Mesendoderm (in vitro differentiated cells): Measurements from ENCODE around the gene OR5A1. TPM values are rescaled to one million over a fixed set of nuclear protein-coding genes. Genes with fewer than 3 reads are reported as not detected.

Experiments used
- DNase-seq: peaks from one replicate; pipeline ENCODE4 v3.0.0; 2013
- H2AK5ac ChIP-seq: 2 replicates; pipeline ENCODE4 v1.6.1; 2013; ENCODE audit warnings: low read length, inconsistent platforms
- H2BK120ac ChIP-seq: 2 replicates; pipeline ENCODE4 v1.6.1; 2013; ENCODE audit warnings: low read depth, mild to moderate bottlenecking, low read length, moderate library complexity, mixed read lengths
- H2BK15ac ChIP-seq: replicated peaks from 2 replicates; pipeline ENCODE4 v1.6.1; 2013; ENCODE audit warnings: low read depth, mild to moderate bottlenecking, moderate library complexity
- H2BK5ac ChIP-seq: 2 replicates; pipeline ENCODE4 v1.6.1; 2013; ENCODE audit warnings: low read length, inconsistent platforms
- H3K18ac ChIP-seq: 2 replicates; pipeline ENCODE4 v1.6.1; 2013; ENCODE audit warnings: mild to moderate bottlenecking, low read length, mixed read lengths
- H3K23ac ChIP-seq: one replicate; pipeline ENCODE4 v1.6.1; 2013; ENCODE audit warnings: low read length
- H3K27ac ChIP-seq: 2 replicates; pipeline ENCODE4 v1.5.1; 2013; ENCODE audit warnings: low read depth, mild to moderate bottlenecking, inconsistent platforms, low read length, moderate library complexity
- H3K27me3 ChIP-seq: 2 replicates; pipeline ENCODE4 v1.6.1; 2013; ENCODE audit warnings: low read length, control low read depth, mild to moderate bottlenecking, inconsistent platforms; ENCODE audit not compliant: insufficient read depth, poor library complexity
- H3K36me3 ChIP-seq: 2 replicates; pipeline ENCODE4 v1.6.1; 2013; ENCODE audit warnings: low read length, inconsistent platforms; ENCODE audit not compliant: control insufficient read depth, insufficient read depth
- H3K4ac ChIP-seq: one replicate; pipeline ENCODE4 v1.6.1; 2013; ENCODE audit warnings: low read depth, mild to moderate bottlenecking, low read length, moderate library complexity
- H3K4me1 ChIP-seq: 2 replicates; pipeline ENCODE4 v1.6.1; 2013; ENCODE audit warnings: low read depth, low read length, inconsistent platforms; ENCODE audit not compliant: control insufficient read depth
- H3K4me2 ChIP-seq: 2 replicates; pipeline ENCODE4 v1.6.1; 2013; ENCODE audit warnings: low read length
- H3K4me3 ChIP-seq: 2 replicates; pipeline ENCODE4 v1.5.1; 2013; ENCODE audit warnings: mild to moderate bottlenecking, low read length
- H3K56ac ChIP-seq: one replicate; pipeline ENCODE4 v1.6.1; 2013; ENCODE audit warnings: low read length
- H3K79me1 ChIP-seq: 2 replicates; pipeline ENCODE4 v1.6.1; 2013; ENCODE audit warnings: low read length, inconsistent platforms
- H3K79me2 ChIP-seq: 2 replicates; pipeline ENCODE4 v1.6.1; 2013; ENCODE audit warnings: mild to moderate bottlenecking, low read length; ENCODE audit not compliant: control insufficient read depth, insufficient read depth
- H3K9ac ChIP-seq: 2 replicates; pipeline ENCODE4 v1.6.1; 2013; ENCODE audit warnings: low read length, inconsistent platforms
- H4K5ac ChIP-seq: one replicate; pipeline ENCODE4 v1.6.1; 2013; ENCODE audit warnings: low read length
- H4K8ac ChIP-seq: one replicate; pipeline ENCODE4 v1.6.1; 2013; ENCODE audit warnings: low read depth, mild to moderate bottlenecking, control low read depth, low read length, moderate library complexity
- WGBS: extraction: QIAGEN DNeasy Blood & Tissue Kit; methylation state at CpG from one replicate; pipeline ENCODE4 v1.1.7; 2013; ENCODE audit warnings: low lambda C conversion rate, missing lambda C conversion rate; ENCODE audit not compliant: insufficient coverage; ENCODE audit errors: extremely low coverage; 5-methylcytosine and 5-hydroxymethylcytosine counted together
- polyA plus RNA-seq, 2 experiments: library from polyadenylated mRNA; stranded (reverse); fragments of 200-250 nt; gene quantifications; one replicate each; pipeline ENCODE4 v1.2.3, GENCODE V29; 2013

The OR5A1 gene
- polyA plus RNA-seq (2013, experiment 1 of 2): 0.01 TPM
- 0.01 TPM for polyA plus RNA-seq (2013, experiment 2 of 2)

- H3K56ac ChIP-seq: no peak within 1 kb of the TSS
- H3K9ac ChIP-seq: no peak within 1 kb of the TSS
- H3K36me3 ChIP-seq: no peaks in the 10 kb centered on the region
- WGBS: no CpG with 5 or more reads among the region's 3 CpGs
- no peaks in the 10 kb centered on the region for H3K79me2 ChIP-seq
- H3K27ac ChIP-seq: no peak within 1 kb of the TSS
- H2BK15ac ChIP-seq: no peak within 1 kb of the TSS
- H3K18ac ChIP-seq: no peak within 1 kb of the TSS
- DNase-seq: no peak
- no peak within 1 kb of the TSS for H4K5ac ChIP-seq
- no peaks in the 10 kb centered on the region for H3K79me1 ChIP-seq
- no peak within 1 kb of the TSS for H3K4me2 ChIP-seq
- no peak within 1 kb of the TSS for H4K8ac ChIP-seq
- no peak within 1 kb of the TSS for H3K4ac ChIP-seq
- H2AK5ac ChIP-seq: no peak within 1 kb of the TSS
- H3K27me3 ChIP-seq: no peaks in the 10 kb centered on the region
- no peak within 1 kb of the TSS for H2BK120ac ChIP-seq
- no peak within 1 kb of the TSS for H2BK5ac ChIP-seq
- H3K4me1 ChIP-seq: no peaks in the 10 kb centered on the region
- no peak within 1 kb of the TSS for H3K23ac ChIP-seq
- H3K4me3 ChIP-seq: no peak within 1 kb of the TSS
These were observed at the start of gene OR5A1 for GRCh38 chr11:59436169-59436568. TSS of gene OR5A1 (plus strand) at chr11:59436469. CDS start at chr11:59443169, 6,700 bp downstream.

- H3K4me1 ChIP-seq: no peaks in the 10 kb centered on the region
- H3K23ac ChIP-seq: no peak overlapping the region
- no peak for DNase-seq
- no peak overlapping the region for H3K9ac ChIP-seq
- no peak overlapping the region for H4K5ac ChIP-seq
- H3K79me1 ChIP-seq: no peaks in the 10 kb centered on the region
- no peaks in the 10 kb centered on the region for H3K36me3 ChIP-seq
- no peak overlapping the region for H3K27ac ChIP-seq
- H3K79me2 ChIP-seq: no peaks in the 10 kb centered on the region
- H3K4me2 ChIP-seq: no peak overlapping the region
- no peak overlapping the region for H4K8ac ChIP-seq
- H2BK15ac ChIP-seq: no peak overlapping the region
- no peak overlapping the region for H3K56ac ChIP-seq
- H2AK5ac ChIP-seq: no peak overlapping the region
- H3K27me3 ChIP-seq: no peaks in the 10 kb centered on the region
- no peak overlapping the region for H2BK120ac ChIP-seq
- no peak overlapping the region for H3K4ac ChIP-seq
- no peak overlapping the region for H2BK5ac ChIP-seq
- no peak overlapping the region for H3K4me3 ChIP-seq
- no peak overlapping the region for H3K18ac ChIP-seq
These were observed 42.1 kb upstream of the OR5A1 start for GRCh38 chr11:59394186-59394585.

DNA sequence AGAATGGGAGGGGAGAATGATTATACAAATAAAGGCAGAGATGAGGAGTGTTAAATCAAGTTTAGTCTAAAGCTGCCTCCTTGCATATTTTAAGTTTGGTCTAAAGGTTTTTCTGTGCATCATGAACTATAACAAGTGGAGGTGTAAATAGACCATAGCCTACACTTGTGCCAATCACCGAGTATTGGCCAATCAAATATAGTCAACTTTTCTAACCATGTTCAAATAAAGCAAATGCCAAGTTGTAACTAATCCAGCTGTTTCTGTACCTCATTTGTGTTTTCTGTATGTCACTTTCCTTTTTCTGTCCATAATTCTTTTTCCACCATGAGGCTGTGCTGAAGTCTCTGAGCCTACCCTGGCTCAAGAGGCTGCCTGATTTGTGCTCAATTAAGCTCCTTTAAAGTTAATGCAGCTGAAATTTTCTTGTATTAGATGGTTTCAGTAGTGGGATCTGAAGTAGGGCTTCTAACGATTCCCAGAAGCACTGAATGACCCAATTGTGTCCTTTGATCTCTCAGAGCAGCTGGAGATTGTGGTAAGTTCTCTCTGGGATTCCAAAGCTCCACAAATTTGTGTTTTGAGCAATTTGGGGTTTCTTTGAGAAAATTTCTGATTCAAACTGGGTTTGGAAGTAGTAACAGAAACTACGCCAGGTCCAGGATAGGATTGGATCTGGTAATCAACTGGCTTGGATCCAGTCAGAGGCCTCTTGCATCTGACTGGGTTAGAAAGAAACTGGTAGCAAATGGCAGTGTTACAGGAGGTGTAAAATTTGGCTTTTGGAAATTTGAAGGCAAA is 35.6 kb upstream of the OR5A1 start:
- no CpG with 5 or more reads among the region's 3 CpGs for WGBS
- Histone ChIP-seq H3K18ac (no peak overlapping the region), H3K79me2 (no peaks in the 10 kb centered on the region), H3K23ac (no peak overlapping the region), H2BK15ac (no peak overlapping the region), H3K4me3 (no peak overlapping the region), H3K9ac (no peak overlapping the region), H3K36me3 (no peaks in the 10 kb centered on the region), H3K79me1 (no peaks in the 10 kb centered on the region), H3K4ac (no peak overlapping the region), H2AK5ac (no peak overlapping the region), H3K27me3 (no peaks in the 10 kb centered on the region), H3K4me2 (no peak overlapping the region), H4K8ac (no peak overlapping the region), H3K4me1 (no peaks in the 10 kb centered on the region), H4K5ac (no peak overlapping the region), H3K27ac (no peak overlapping the region), H2BK5ac (no peak overlapping the region), H3K56ac (no peak overlapping the region), H2BK120ac (no peak overlapping the region)
- no peak for DNase-seq

GRCh38 chr11:59401262-59401552 is 35.1 kb upstream of the OR5A1 start:
- H3K9ac ChIP-seq: no peak overlapping the region
- H3K56ac ChIP-seq: no peak overlapping the region
- no peak overlapping the region for H2BK120ac ChIP-seq
- no peak overlapping the region for H3K23ac ChIP-seq
- H3K4me2 ChIP-seq: no peak overlapping the region
- WGBS: no CpG with 5 or more reads among the region's 2 CpGs
- no peak overlapping the region for H2BK5ac ChIP-seq
- no peaks in the 10 kb centered on the region for H3K79me2 ChIP-seq
- H2AK5ac ChIP-seq: no peak overlapping the region
- H3K79me1 ChIP-seq: no peaks in the 10 kb centered on the region
- H3K4me3 ChIP-seq: no peak overlapping the region
- no peak for DNase-seq
- no peaks in the 10 kb centered on the region for H3K4me1 ChIP-seq
- no peak overlapping the region for H3K27ac ChIP-seq
- H3K27me3 ChIP-seq: no peaks in the 10 kb centered on the region
- no peak overlapping the region for H4K5ac ChIP-seq
- no peak overlapping the region for H3K18ac ChIP-seq
- H3K36me3 ChIP-seq: no peaks in the 10 kb centered on the region
- no peak overlapping the region for H3K4ac ChIP-seq
- no peak overlapping the region for H4K8ac ChIP-seq
- H2BK15ac ChIP-seq: no peak overlapping the region

DNA sequence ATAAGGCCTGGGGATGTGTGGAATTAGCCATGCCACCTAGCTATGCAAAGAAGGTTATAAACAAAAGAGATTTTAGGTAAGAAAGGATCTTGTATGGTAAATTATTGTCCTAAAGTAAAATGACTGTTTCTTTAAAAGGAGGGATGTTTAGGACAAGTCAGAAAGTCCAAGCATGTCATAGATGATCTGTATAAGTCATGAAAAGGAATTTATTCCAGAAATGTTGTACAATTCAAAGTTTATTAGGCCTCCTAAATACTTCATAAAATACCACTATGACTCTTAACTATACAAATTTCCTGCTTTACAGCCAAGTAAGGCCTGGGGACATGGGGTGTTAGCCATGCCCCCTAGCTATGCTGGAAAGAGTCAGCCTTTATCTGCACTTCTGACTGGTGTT is 32.7 kb upstream of the OR5A1 start:
- Histone ChIP-seq H3K23ac (no peak overlapping the region), H2BK120ac (no peak overlapping the region), H2AK5ac (no peak overlapping the region), H2BK15ac (no peak overlapping the region), H3K36me3 (no peaks in the 10 kb centered on the region), H2BK5ac (no peak overlapping the region), H3K27me3 (no peaks in the 10 kb centered on the region), H3K27ac (no peak overlapping the region), H3K4me1 (no peaks in the 10 kb centered on the region), H3K4ac (no peak overlapping the region), H4K8ac (no peak overlapping the region), H3K79me1 (no peaks in the 10 kb centered on the region), H3K4me3 (no peak overlapping the region), H3K56ac (no peak overlapping the region), H3K4me2 (no peak overlapping the region), H3K18ac (no peak overlapping the region), H3K9ac (no peak overlapping the region), H3K79me2 (no peaks in the 10 kb centered on the region), H4K5ac (no peak overlapping the region)
- peak; percentile 39 for DNase-seq

DNA sequence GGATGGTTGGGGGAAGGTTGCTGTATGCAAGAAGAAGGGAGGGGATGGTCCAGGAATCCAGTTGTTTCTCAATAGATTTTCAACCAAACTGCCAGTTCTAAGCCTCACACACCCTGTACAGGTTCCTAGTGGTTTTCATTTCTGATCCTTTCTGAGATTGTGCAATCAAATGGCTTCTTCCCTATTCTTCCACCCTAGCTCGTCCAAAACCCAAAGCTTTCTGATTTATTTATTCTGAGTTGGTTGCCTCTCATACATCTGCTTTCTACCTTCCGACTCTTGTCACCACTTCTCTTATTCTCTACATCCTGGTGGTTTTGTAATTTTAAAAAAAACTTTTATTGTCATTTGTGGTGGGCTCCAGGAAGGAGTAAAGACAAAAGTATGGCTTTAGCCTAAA is 22.6 kb upstream of the OR5A1 start:
- Histone ChIP-seq H4K5ac (no peak overlapping the region), H3K4me3 (no peak overlapping the region), H3K27ac (no peak overlapping the region), H2BK5ac (no peak overlapping the region), H3K18ac (no peak overlapping the region), H3K27me3 (no peaks in the 10 kb centered on the region), H4K8ac (no peak overlapping the region), H3K36me3 (no peaks in the 10 kb centered on the region), H3K79me1 (no peaks in the 10 kb centered on the region), H2BK15ac (no peak overlapping the region), H3K56ac (no peak overlapping the region), H3K79me2 (no peaks in the 10 kb centered on the region), H2AK5ac (no peak overlapping the region), H3K23ac (no peak overlapping the region), H3K4ac (no peak overlapping the region), H3K9ac (no peak overlapping the region), H3K4me2 (no peak overlapping the region), H3K4me1 (no peaks in the 10 kb centered on the region), H2BK120ac (no peak overlapping the region)
- DNase-seq: no peak
- no CpG with 5 or more reads among the region's 2 CpGs for WGBS
